Activated T-helper 1 cell treated with Interleukin-2 at 50 U/mL for 16 hours (primary cell): ENCODE results near the gene ZDHHC12.

ENCODE experiments used
- DNase-seq: peaks from one replicate; pipeline ENCODE4 v3.0.0-alpha.2; 2020; ENCODE audit warnings: low read depth

Gene ZDHHC12

GRCh38 chr9:128729766-128730517 is 6.0 kb upstream of the ZDHHC12 start:
- no peak for DNase-seq

DNA sequence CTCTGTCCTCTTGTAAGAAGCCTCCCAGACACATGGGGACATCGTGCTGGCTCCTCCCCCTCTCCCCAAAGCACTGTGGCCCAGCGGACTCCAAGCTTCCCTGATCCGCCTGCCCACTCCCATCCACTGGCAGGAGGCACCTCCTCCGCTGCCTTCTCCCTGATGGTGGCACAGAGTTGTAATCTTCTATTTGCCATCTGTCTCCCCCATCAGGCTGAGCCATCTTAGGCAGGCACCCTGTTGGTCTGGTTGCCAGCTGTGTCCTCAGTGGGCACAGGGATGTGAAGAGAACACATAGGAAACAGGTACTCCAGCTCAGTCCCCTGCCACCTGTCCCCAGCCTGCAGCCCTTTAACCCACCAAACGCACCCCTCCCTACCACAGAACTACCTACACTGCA is 5.4 kb upstream of the ZDHHC12 start:
- no peak for DNase-seq

DNA sequence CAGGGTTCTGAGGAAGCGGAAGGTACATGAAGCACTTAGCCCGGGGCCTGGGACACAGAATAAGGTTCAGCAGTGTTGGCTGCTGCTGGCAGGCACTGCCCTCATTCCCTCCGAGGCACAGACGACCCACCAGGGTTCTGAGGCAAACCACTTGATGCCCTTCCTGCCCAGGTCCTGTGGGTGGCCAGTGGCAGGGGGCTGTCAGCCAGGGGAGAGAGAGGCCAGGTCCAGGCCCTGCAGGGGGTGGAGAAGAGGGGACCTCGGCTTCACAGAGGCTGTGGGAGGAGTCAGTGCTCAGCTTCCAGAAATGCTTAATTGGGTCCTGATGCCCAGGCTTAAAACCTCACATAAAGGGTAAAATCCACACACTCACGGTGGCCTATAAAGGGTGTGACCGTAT is 4.4 kb upstream of the ZDHHC12 start:
- DNase-seq: no peak

DNA sequence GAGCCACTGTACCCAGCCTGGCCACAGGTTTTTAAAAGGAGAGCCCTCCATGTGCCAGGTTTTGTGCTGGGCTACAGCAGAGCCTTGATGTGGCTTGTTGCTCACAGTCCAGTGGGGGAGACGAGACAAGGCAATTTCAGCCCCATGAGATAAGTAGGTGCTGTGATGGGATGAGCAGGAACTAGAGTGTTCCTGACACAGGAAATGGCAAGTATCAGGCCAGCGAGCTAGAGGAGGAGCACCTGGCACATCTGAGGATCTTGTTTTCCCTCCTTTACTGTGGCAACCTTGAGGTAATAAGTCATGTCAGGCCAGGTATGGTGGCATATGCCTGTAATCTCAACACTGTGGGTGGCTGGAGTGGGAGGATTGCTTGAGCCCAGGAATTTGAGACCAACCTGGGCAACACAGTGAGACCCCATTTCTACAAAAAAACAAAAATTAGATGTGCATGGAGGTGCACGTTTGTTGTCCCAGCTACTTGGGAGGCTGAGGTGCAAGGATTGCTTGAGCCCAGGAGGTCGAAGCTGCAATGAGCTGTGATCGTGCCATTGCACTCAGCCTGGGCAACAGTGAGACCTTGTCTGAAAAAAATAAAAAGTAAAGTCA is 3.8 kb upstream of the ZDHHC12 start:
- DNase-seq: no peak

- no peak for DNase-seq
Measured at GRCh38 chr9:128724744-128725211, 851 bp upstream of the ZDHHC12 start.

DNA sequence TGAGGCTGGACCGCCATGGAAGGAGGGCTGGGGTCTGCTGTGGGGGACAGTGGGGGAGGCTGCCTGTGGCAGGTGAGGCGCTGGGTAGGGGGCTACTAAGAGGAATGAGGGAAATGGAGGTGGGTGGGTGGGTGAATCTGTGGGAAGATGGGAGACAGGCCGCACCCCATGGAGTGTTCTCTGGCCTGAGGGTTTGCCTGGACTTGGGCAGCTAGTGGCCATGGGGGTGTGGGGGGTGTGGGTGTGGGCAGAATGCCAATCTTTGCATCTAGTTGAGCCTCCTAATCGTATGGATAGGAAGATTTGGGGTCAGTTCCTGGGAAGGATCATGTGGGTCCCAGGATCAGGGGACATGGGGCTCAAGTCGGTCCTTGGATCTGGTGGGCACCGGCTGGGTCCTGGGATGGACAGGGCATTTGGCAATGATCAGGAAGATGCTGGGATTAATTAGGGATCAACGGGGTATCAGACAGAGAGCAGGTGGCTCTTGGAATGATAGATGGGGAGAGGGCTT is 518 bp downstream of the ZDHHC12 start:
- DNase-seq: no peak

DNA sequence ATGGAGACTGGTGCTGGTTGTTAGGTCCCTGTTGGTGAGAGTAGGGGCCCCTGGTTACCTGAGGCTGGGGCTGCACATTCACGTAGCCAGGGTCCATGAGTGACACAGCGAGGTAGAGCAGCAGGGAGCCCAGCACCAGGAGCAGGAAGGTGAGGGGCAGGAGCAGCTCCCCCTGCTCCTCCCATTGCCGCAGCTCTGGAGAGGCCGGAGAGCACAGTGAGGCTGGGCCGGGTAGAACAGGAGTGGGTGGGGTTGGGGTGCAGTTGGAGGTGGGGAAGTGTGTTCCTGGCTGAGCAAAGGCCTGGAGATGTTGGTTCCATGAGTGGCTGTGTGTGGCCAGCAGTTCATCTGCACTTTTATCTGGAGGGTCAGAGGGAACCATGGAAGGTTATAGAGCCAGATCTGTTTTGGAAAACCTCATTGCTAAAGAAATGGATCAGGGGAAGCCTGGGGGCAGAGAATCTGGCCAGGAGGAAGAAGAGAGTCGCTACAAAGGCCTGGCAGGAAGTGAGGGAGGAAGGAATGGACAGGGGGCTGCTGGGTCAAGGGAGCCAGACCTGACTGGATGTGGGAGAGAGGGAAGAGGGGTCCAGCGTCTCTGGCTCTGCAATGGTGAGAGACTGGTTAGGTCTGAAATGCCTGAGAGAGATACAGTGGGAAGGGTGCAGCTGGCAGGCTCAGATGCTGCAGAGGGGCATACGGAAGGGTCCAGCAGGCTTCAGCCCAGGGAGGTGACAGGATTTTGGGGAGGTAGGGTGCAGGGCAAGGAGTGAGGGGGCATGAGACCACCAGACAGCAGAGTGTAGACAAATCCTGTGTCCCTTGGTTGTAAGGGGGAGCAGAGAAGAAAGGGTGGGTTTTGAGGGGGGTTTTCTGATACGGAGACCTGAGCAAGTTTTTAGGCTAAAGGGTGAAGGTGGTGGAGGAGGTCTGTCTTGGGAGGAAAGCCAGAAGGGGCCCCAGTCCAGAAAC is 1.3 kb downstream of the ZDHHC12 start:
- DNase-seq: no peak

DNA sequence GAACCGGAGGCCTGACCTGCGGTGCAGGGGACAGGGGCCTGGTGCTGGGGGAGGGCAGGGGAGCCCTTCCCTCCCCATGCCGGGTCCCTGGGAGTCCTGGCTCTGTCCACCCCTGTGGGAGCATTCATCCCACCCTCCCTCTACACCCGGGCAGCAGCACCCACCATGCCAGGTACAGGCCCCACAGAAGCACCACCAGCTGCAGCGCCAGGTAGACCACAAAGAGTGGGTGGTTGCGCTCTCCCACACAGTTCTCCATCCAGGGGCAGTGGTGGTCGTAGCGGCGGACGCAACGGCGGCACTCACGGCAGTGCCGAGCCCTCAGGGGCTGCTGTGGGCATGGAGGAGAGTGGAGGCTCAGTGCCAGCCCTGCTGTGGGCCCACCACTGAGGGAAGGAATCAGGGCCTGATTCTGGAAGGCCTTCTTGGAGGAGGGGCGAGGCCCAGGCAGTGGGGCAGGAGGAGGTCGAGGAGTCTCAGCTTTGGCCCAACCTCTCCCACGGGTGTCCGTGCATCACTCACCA is 2.4 kb downstream of the ZDHHC12 start:
- DNase-seq: no peak

- DNase-seq: no peak
Measured at GRCh38 chr9:128720841-128721486, 3.0 kb downstream of the ZDHHC12 start.

- DNase-seq: no peak
Measured at GRCh38 chr9:128719919-128720605, 3.9 kb downstream of the ZDHHC12 start.

DNA sequence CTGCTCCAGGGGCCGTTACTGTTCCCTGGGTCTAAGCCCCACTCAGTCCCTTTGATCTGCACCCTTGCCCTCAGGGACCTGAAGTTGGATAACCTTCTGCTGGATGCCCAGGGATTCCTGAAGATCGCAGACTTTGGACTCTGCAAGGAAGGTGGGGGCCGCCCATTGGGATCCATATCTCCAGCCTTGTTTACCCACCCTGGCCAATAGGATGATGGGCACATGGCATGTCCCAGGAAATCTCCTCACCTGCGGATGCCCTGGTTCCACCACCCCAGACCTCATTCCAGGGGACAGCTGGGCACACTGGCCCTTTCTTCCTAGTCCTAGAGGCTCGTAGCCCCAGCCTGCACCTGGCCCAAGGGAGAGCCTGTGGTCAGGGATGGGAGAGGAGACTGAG is 5.5 kb downstream of the ZDHHC12 start:
- no peak for DNase-seq

GRCh38 chr9:128718047-128718446 is 5.9 kb downstream of the ZDHHC12 start:
- DNase-seq: no peak

DNA sequence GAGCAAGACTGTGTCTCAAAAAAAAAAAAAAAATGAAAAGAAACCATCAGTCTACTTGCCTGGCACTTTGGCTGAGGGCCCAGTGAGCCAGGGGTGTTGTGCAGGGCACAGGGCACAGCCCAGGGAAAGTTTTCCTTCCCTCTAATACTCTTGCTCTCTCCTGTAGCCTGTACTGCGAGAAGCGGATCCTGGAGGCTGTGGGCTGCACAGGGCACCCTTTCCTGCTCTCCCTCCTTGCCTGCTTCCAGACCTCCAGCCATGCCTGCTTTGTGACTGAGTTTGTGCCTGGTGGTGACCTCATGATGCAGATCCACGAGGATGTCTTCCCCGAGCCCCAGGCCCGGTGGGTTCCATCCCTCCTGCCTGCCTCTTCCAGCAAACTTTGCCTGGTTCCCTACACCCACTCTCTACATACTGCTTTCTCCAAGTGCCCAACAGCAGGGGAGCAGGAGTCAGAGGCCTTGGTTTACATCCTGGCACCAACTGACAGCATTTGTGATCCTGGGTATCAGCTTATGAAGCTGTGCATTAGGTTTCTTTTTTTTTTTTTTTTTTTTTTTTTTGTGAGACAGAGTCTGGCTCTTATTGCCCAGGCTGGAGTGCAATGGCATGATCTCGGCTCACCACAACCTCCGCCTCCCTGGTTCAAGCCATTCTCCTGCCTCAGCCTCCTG is 7.2 kb downstream of the ZDHHC12 start:
- no peak for DNase-seq

DNA sequence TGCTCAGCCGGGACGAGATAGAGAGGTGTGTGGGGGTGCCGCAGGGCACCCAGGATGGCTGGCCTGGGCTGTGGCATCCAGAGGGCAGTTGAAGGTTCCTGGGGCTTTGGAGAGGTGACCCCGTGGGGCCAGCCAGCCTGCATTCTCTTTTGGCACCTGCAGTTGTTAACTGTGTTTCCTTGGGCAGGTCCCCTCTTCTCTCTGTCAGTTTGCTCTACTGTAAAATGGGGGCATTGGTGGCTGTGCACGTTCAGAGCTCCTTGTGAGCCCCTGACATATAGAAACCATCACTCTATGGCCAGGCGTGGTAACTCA is 8.5 kb downstream of the ZDHHC12 start:
- DNase-seq: no peak

- no peak for DNase-seq
Measured at GRCh38 chr9:128714586-128715435, 9.1 kb downstream of the ZDHHC12 start.

GRCh38 chr9:128713941-128714573 is 9.9 kb downstream of the ZDHHC12 start:
- no peak for DNase-seq

DNA sequence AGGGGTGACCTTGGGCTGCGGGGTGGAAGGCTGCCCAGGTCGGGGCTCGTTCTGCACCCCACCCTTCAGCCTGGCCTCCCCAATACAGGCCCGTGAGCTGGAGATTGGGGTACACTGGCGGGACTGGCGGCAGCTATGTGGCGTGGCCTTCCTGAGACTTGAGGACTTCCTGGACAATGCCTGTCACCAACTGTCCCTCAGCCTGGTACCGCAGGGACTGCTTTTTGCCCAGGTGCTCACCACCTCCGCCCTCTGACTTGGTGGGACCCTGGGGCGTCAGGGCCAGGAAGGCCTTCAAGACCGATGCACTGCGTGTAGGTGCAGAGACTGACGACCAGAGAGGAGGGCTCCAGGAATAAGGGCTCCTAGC is 10.5 kb downstream of the ZDHHC12 start:
- no peak for DNase-seq

GRCh38 chr9:128712451-128713410 is 11.2 kb downstream of the ZDHHC12 start:
- no peak for DNase-seq
